HG03039 (cell line): Measurements from ENCODE around the gene OPCML.

Experiments
- ATAC-seq: cut with Tn5 transposase; IDR thresholded peaks from one replicate; pipeline ENCODE4 v1.9.1; 2021; ENCODE audit warnings: mild to moderate bottlenecking, moderate library complexity; ENCODE audit not compliant: unreplicated experiment

OPCML gene

GRCh38 chr11:132838627-132839026, 693.7 kb downstream of the OPCML start:
- no peak for ATAC-seq

- ATAC-seq, result no peak
Observed at GRCh38 chr11:132831272-132831671, 701.0 kb downstream of the OPCML start.

- ATAC-seq, result no peak
Observed at GRCh38 chr11:132824642-132825041, 707.7 kb downstream of the OPCML start.

- no peak for ATAC-seq
Observed at GRCh38 chr11:132822276-132822675, 710.0 kb downstream of the OPCML start.

GRCh38 chr11:132821499-132821898, 710.8 kb downstream of the OPCML start:
- no peak for ATAC-seq

GRCh38 chr11:132821014-132821413, 711.3 kb downstream of the OPCML start:
- ATAC-seq, result no peak

- ATAC-seq, result no peak
Observed at GRCh38 chr11:132818951-132819350, 713.4 kb downstream of the OPCML start.

- ATAC-seq, result no peak
Observed at GRCh38 chr11:132817387-132817786, 714.9 kb downstream of the OPCML start.

- no peak for ATAC-seq
Observed at GRCh38 chr11:132814410-132814809, 717.9 kb downstream of the OPCML start.

- no peak for ATAC-seq
Observed at GRCh38 chr11:132811649-132812048, 720.7 kb downstream of the OPCML start.

- no peak for ATAC-seq
Observed at GRCh38 chr11:132809070-132809469, 723.2 kb downstream of the OPCML start.

- no peak for ATAC-seq
Observed at GRCh38 chr11:132804258-132804657, 728.0 kb downstream of the OPCML start.

GRCh38 chr11:132803436-132803835, 728.9 kb downstream of the OPCML start:
- no peak for ATAC-seq

GRCh38 chr11:132802947-132803346, 729.4 kb downstream of the OPCML start:
- no peak for ATAC-seq

GRCh38 chr11:132793831-132794230, 738.5 kb downstream of the OPCML start:
- no peak for ATAC-seq

- no peak for ATAC-seq
Observed at GRCh38 chr11:132792341-132793140, 739.8 kb downstream of the OPCML start.

GRCh38 chr11:132790971-132791370, 741.3 kb downstream of the OPCML start:
- no peak for ATAC-seq

- ATAC-seq, result no peak
Observed at GRCh38 chr11:132790466-132790865, 741.8 kb downstream of the OPCML start.

GRCh38 chr11:132788816-132789325, 743.4 kb downstream of the OPCML start:
- ATAC-seq, result no peak

- ATAC-seq, result no peak
Observed at GRCh38 chr11:132785878-132786277, 746.4 kb downstream of the OPCML start.

- ATAC-seq, result no peak
Observed at GRCh38 chr11:132784441-132784840, 747.9 kb downstream of the OPCML start.

GRCh38 chr11:132782102-132782501, 750.2 kb downstream of the OPCML start:
- no peak for ATAC-seq

- no peak for ATAC-seq
Observed at GRCh38 chr11:132780046-132780445, 752.3 kb downstream of the OPCML start.
